CD14-positive monocyte (primary cell): ENCODE results near the gene NT5C3B. TPM values are rescaled to one million over a fixed set of nuclear protein-coding genes. Genes with fewer than 3 reads are reported as not detected.

Source experiments
- DNase-seq, 3 donors: peaks; one replicate each; pipeline ENCODE4 v3.0.0-alpha.2; 2011 to 2022
- H2AFZ ChIP-seq: 2 replicates; pipeline ENCODE4 v1.6.0; 2012; ENCODE audit warnings: mild to moderate bottlenecking, low read depth, low read length, inconsistent platforms; ENCODE audit not compliant: insufficient read depth, poor library complexity, severe bottlenecking
- H3K27ac ChIP-seq, 2 donors: 1 replicate in 1 of 2; 2 replicates in 1 of 2; pipeline ENCODE4 v1.5.1; 2012 to 2013; ENCODE audit warnings: low read length in 2 of 2, control low read depth in 1 of 2, inconsistent platforms in 1 of 2, low read depth in 1 of 2, mild to moderate bottlenecking in 1 of 2
- H3K27me3 ChIP-seq, 2 donors: one replicate each; pipeline versions ENCODE4 v1.6.0 to v1.6.1; 2011 to 2013; ENCODE audit warnings: low read length in 2 of 2; ENCODE audit not compliant: control insufficient read depth in 2 of 2, insufficient read depth in 2 of 2
- H3K36me3 ChIP-seq, 2 donors: replicated peaks in 1 of 2; 1 replicate in 1 of 2; 2 replicates in 1 of 2; pipeline versions ENCODE4 v1.5.1 to v1.6.1; 2012 to 2013; ENCODE audit warnings: low read length in 2 of 2, control low read depth in 1 of 2, inconsistent platforms in 1 of 2, mild to moderate bottlenecking in 1 of 2; ENCODE audit not compliant: insufficient read depth in 2 of 2, control insufficient read depth in 1 of 2
- H3K4me1 ChIP-seq, 2 donors: 1 replicate in 1 of 2; 2 replicates in 1 of 2; pipeline versions ENCODE4 v1.5.1 to v1.6.1; 2012 to 2013; ENCODE audit warnings: low read length in 2 of 2, control low read depth in 1 of 2, inconsistent platforms in 1 of 2, mild to moderate bottlenecking in 1 of 2, moderate library complexity in 1 of 2; ENCODE audit not compliant: insufficient read depth in 2 of 2, control insufficient read depth in 1 of 2
- H3K4me2 ChIP-seq: replicated peaks from 2 replicates; pipeline ENCODE3; 2012; ENCODE audit warnings: low read length, moderate library complexity, mild to moderate bottlenecking; ENCODE audit not compliant: poor library complexity, severe bottlenecking; ENCODE audit errors: extremely low read depth
- H3K4me3 ChIP-seq, 3 experiments: fragments of 200-600 bp in 1 of 3; sonication (generic) in 1 of 3; replicated peaks in 1 of 3; 1 replicate in 2 of 3; 2 replicates in 1 of 3; pipeline ENCODE4 v1.5.1; 2011 to 2013; ENCODE audit warnings: low read length in 3 of 3, mild to moderate bottlenecking in 3 of 3, control low read depth in 2 of 3, low read depth in 2 of 3, inconsistent platforms in 1 of 3, moderate library complexity in 1 of 3
- H3K79me2 ChIP-seq: 2 replicates; pipeline ENCODE4 v1.6.0; 2012; ENCODE audit warnings: mild to moderate bottlenecking, control low read depth, inconsistent platforms, low read length, moderate library complexity; ENCODE audit not compliant: insufficient read depth
- H3K9ac ChIP-seq: 2 replicates; pipeline ENCODE4 v1.6.0; 2017; ENCODE audit warnings: low read length, mild to moderate bottlenecking; ENCODE audit not compliant: insufficient read depth, poor library complexity, severe bottlenecking
- H3K9me3 ChIP-seq, 2 donors: replicated peaks in 1 of 2; 1 replicate in 1 of 2; 2 replicates in 1 of 2; pipeline versions ENCODE4 v1.5.1 to v1.6.1; 2012 to 2013; ENCODE audit warnings: low read length in 2 of 2, control low read depth in 1 of 2; ENCODE audit not compliant: control insufficient read depth in 1 of 2, insufficient read depth in 1 of 2
- H4K20me1 ChIP-seq: 2 replicates; pipeline ENCODE4 v1.6.0; 2012; ENCODE audit warnings: mild to moderate bottlenecking, low read length, control low read depth, moderate library complexity; ENCODE audit not compliant: insufficient read depth
- H3K27ac Mint-ChIP-seq, 7 donors: one replicate each; pipeline ENCODE4 v1.8.0; 2020; ENCODE audit warnings: mild to moderate bottlenecking in 7 of 7, mixed read lengths in 7 of 7, moderate library complexity in 6 of 7, inconsistent platforms in 2 of 7
- H3K27me3 Mint-ChIP-seq, 3 donors: one replicate each; pipeline ENCODE4 v1.8.0; 2021 to 2022; ENCODE audit warnings: low read depth in 3 of 3, mild to moderate bottlenecking in 3 of 3, mixed read lengths in 3 of 3, moderate library complexity in 3 of 3, inconsistent platforms in 1 of 3
- H3K36me3 Mint-ChIP-seq, 2 donors: one replicate each; pipeline ENCODE4 v1.8.0; 2020; ENCODE audit warnings: mixed read lengths in 2 of 2, inconsistent platforms in 1 of 2, mild to moderate bottlenecking in 1 of 2
- H3K4me1 Mint-ChIP-seq: one replicate; pipeline ENCODE4 v1.8.0; 2020; ENCODE audit warnings: mild to moderate bottlenecking, mixed read lengths
- H3K4me3 Mint-ChIP-seq, 2 donors: one replicate each; pipeline ENCODE4 v1.8.0; 2020; ENCODE audit warnings: mild to moderate bottlenecking in 2 of 2, mixed read lengths in 2 of 2, moderate library complexity in 1 of 2
- H3K9me3 Mint-ChIP-seq, 7 donors: one replicate each; pipeline ENCODE4 v1.8.0; 2020 to 2022; ENCODE audit warnings: mixed read lengths in 7 of 7, mild to moderate bottlenecking in 6 of 7, moderate library complexity in 6 of 7, inconsistent platforms in 2 of 7
- CTCF ChIP-seq: fragments of 200-600 bp; IDR thresholded peaks from one replicate; pipeline ENCODE4 v1.8.0; 2022; ENCODE audit warnings: antibody characterized with exemption, mild to moderate bottlenecking
- WGBS: methylation state at CpG from one replicate; pipeline ENCODE4 v1.1.5; 2013; ENCODE audit warnings: missing lambda C conversion rate; ENCODE audit not compliant: insufficient coverage; 5-methylcytosine and 5-hydroxymethylcytosine counted together
- intact Hi-C, 2 donors: fragments of 100-400 bp; cut with micrococcal nuclease; formaldehyde crosslinking; loops; one replicate each; pipeline versions ENCODE4 v1.15.0 to v1.15.1; 2023
- polyA plus RNA-seq, 3 donors: library from polyadenylated mRNA; depleted of rRNA in 1 of 3; unstranded in 2 of 3; stranded (reverse) in 1 of 3; fragments of 300-500 nt in 2 of 3; fragments of >200 nt in 1 of 3; fragmentation: Illumina TruSeq in 2 of 3; gene quantifications; 1 replicate in 2 of 3; 2 replicates in 1 of 3; pipeline ENCODE4 v1.2.3, GENCODE V29; 2012 to 2021

The NT5C3B gene
- polyA plus RNA-seq, 3 donors = 11.5 to 14.2 (median 13.5) TPM

- Histone ChIP-seq H3K4me2 (peak overlapping the region; percentile 92), H3K4me3 (no peak overlapping the region), H3K9ac (no peak overlapping the region)
These were observed 49.0 kb downstream of the NT5C3B start for GRCh38 chr17:41787021-41787418.

GRCh38 chr17:41786227-41787020 lies 49.6 kb downstream of the NT5C3B start, which contains the start of gene JUP:
Gene JUP (minus strand): TSS chr17:41786711. CDS start chr17:41771854, 14,857 bp downstream.
- Histone ChIP-seq H2AFZ (peak within 1 kb of the TSS; percentile 80), H3K4me3 (peak within 1 kb of the TSS; percentile 50 to 86 (median 62)), H3K4me1 (peaks cover 65 to 69% of the 10 kb centered on the region in 2 donors), H3K9ac (peak within 1 kb of the TSS; percentile 73), H3K27me3 (no peaks in the 10 kb centered on the region), H4K20me1 (peaks cover 28% of the 10 kb centered on the region), H3K79me2 (no peaks in the 10 kb centered on the region), H3K27ac (peak within 1 kb of the TSS; percentile 58 to 82), H3K36me3 (no peaks in the 10 kb centered on the region), H3K9me3 (no peaks in the 10 kb centered on the region), H3K4me2 (peak within 1 kb of the TSS; percentile 92)
- Mint-ChIP-seq H3K4me1 (peaks cover 62% of the 10 kb centered on the region), H3K27ac (peak within 1 kb of the TSS in 4 of 7 donors; percentile 6 to 82 (median 58)), H3K4me3 (peak within 1 kb of the TSS; percentile 76 to 90), H3K36me3 (peaks cover 2 to 3% of the 10 kb centered on the region in 2 donors), H3K9me3 (peaks cover 0 to 10% (median 0%) of the 10 kb centered on the region in 7 donors), H3K27me3 (peaks cover 22 to 40% (median 24%) of the 10 kb centered on the region in 3 donors)
- WGBS = under 1% methylated on average over 76 of the region's 79 CpGs
- intact Hi-C loops = no loop called here
- peak; percentile 97 to 98 (median 98) for DNase-seq
- peak; percentile 56 for TF ChIP-seq CTCF

More at GRCh38 chr17:41787021-41787418, 49.0 kb downstream of the NT5C3B start:
- H3K9me3 ChIP-seq = no peaks in the 10 kb centered on the region
- no peaks in the 10 kb centered on the region for H3K79me2 ChIP-seq
- H2AFZ ChIP-seq = no peak overlapping the region
- DNase-seq = no peak
- H3K4me1 ChIP-seq = peaks cover 62 to 63% of the 10 kb centered on the region in 2 donors
- peak overlapping the region in 1 of 7 donors; percentile 78 for H3K27ac Mint-ChIP-seq
- no peaks in the 10 kb centered on the region for H3K27me3 ChIP-seq
- intact Hi-C loops = no loop called here
- no peaks in the 10 kb centered on the region for H3K36me3 ChIP-seq
- no peak for TF ChIP-seq CTCF
- WGBS = no CpG with 5 or more reads among the region's 4 CpGs
- H3K9me3 Mint-ChIP-seq = peaks cover 0 to 7% (median 0%) of the 10 kb centered on the region in 7 donors
- H3K4me3 Mint-ChIP-seq = peak overlapping the region in 1 of 2 donors; percentile 61
- H3K4me1 Mint-ChIP-seq = peaks cover 56% of the 10 kb centered on the region
- H4K20me1 ChIP-seq = peaks cover 22% of the 10 kb centered on the region
- peaks cover 0 to 2% of the 10 kb centered on the region in 2 donors for H3K36me3 Mint-ChIP-seq
- H3K27me3 Mint-ChIP-seq = peaks cover 22 to 40% (median 23%) of the 10 kb centered on the region in 3 donors
- H3K27ac ChIP-seq = peak overlapping the region in 1 of 2 donors; percentile 82
